Psoas muscle (tissue), 8 donors: ENCODE results near the gene PCDH15. TPM values are rescaled to one million over a fixed set of nuclear protein-coding genes. Genes with fewer than 3 reads are reported as not detected.

ENCODE experiments used
- ATAC-seq, 4 donors: fragments of 200-7000 bp; cut with Tn5 transposase; one replicate each; pipeline ENCODE4 v1.9.1; 2020; ENCODE audit warnings: moderate library complexity in 3 of 4, mild to moderate bottlenecking in 2 of 4
- DNase-seq, 2 donors: peaks; one replicate each; pipeline ENCODE4 v3.0.0-alpha.2; 2020
- H3K27ac ChIP-seq: fragments of 200-600 bp; one replicate; pipeline ENCODE4 v1.8.0; 2022
- H3K27me3 ChIP-seq, 3 donors: fragments of 200-600 bp in 1 of 3; one replicate each; pipeline versions ENCODE4 v1.6.1 to v1.8.0; 2013 to 2022; ENCODE audit warnings: low read length in 2 of 3, mild to moderate bottlenecking in 2 of 3, moderate library complexity in 1 of 3; ENCODE audit not compliant: insufficient read depth in 3 of 3
- H3K36me3 ChIP-seq, 2 donors: fragments of 200-600 bp in 1 of 2; one replicate each; pipeline versions ENCODE4 v1.6.1 to v1.8.0; 2013 to 2022; ENCODE audit warnings: low read depth in 1 of 2, mild to moderate bottlenecking in 1 of 2, moderate library complexity in 1 of 2; ENCODE audit not compliant: insufficient read depth in 1 of 2
- H3K4me1 ChIP-seq: fragments of 200-600 bp; one replicate; pipeline ENCODE4 v1.8.0; 2022
- H3K4me3 ChIP-seq: fragments of 200-600 bp; one replicate; pipeline ENCODE4 v1.8.0; 2022; ENCODE audit warnings: mild to moderate bottlenecking
- H3K9me3 ChIP-seq: fragments of 200-600 bp; one replicate; pipeline ENCODE4 v1.8.0; 2022
- WGBS, 3 donors: extraction: QIAGEN DNeasy Blood & Tissue Kit; methylation state at CpG; one replicate each; pipeline versions ENCODE4 v1.1.6 to v1.1.7; 2013; 5-methylcytosine and 5-hydroxymethylcytosine counted together
- intact Hi-C, 2 donors: fragments of 100-400 bp; cut with DNase I; formaldehyde crosslinking; loops; one replicate each; pipeline versions ENCODE4 v1.11.0 to v1.14.2; 2022
- polyA plus RNA-seq, 3 donors: library from polyadenylated mRNA; stranded (reverse); fragments of 200-250 nt; gene quantifications; one replicate each; pipeline ENCODE4 v1.2.3, GENCODE V29; 2013
- total RNA-seq, 4 donors: library from RNA; stranded (reverse); fragmentation: NEBNext Ultra II Directional in 2 of 4; extraction: Animal tissue kit (Norgen Biotek cat#: 25700) in 2 of 4; gene quantifications; one replicate each; pipeline versions ENCODE4 v1.2.1 to v1.2.4, GENCODE V29; 2021 to 2023
- TF ChIP-seq, protein P1 (sequence below): fragments of 200-600 bp; IDR thresholded peaks from one replicate; pipeline ENCODE4 v1.8.0; 2022; ENCODE audit warnings: antibody characterized with exemption
- donor health status: healthy with polysubstance abuse.
- donor health status: DM: no; HTN: no; CAD: no; lungs with moderate emphysema.
- donor health status: Bipolar disorder and iron deficiency.
- donor health status: healthy.
- donor health status: DM: yes; HTN: yes; CAD: no.
- donor health status: DM: no; HTN: no; CAD: no.
- donor health status: DM: no; HTN: no; CAD: no.
- donor health status: DM: yes; HTN: yes; CAD: no.

The PCDH15 gene
- total and polyA plus RNA-seq, 7 donors = not detected

DNA sequence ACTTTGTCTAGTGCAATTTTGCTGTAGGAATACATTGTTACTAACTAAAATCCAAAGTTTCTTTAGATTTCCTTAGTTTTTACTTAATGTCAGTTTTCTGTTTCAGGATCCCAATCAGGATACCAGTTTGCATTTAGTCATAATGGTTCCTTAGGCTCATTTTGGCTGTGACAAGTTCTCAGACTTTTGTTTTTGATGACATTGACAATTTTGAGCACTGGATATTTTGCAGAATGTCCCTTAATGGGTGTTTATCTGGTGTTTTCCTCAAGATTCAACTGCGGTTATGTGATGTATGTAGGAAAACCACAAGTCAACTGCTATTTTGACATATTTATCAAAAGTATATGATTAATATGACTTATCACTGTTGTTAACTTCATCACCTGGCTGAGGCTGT, 482.6 kb downstream of the PCDH15 start:
- TF ChIP-seq, protein P1, sequence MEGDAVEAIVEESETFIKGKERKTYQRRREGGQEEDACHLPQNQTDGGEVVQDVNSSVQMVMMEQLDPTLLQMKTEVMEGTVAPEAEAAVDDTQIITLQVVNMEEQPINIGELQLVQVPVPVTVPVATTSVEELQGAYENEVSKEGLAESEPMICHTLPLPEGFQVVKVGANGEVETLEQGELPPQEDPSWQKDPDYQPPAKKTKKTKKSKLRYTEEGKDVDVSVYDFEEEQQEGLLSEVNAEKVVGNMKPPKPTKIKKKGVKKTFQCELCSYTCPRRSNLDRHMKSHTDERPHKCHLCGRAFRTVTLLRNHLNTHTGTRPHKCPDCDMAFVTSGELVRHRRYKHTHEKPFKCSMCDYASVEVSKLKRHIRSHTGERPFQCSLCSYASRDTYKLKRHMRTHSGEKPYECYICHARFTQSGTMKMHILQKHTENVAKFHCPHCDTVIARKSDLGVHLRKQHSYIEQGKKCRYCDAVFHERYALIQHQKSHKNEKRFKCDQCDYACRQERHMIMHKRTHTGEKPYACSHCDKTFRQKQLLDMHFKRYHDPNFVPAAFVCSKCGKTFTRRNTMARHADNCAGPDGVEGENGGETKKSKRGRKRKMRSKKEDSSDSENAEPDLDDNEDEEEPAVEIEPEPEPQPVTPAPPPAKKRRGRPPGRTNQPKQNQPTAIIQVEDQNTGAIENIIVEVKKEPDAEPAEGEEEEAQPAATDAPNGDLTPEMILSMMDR = no peak
- Histone ChIP-seq H3K36me3 (no peaks in the 10 kb centered on the region), H3K4me3 (no peak overlapping the region), H3K27ac (no peak overlapping the region), H3K27me3 (no peaks in the 10 kb centered on the region), H3K4me1 (no peaks in the 10 kb centered on the region), H3K9me3 (no peaks in the 10 kb centered on the region)
- DNase-seq (no peak), ATAC-seq (no peak)
- WGBS, 3 donors = 86 to 92% (median 87%) methylated on average over 1 of the region's 1 CpG
- intact Hi-C loops = no loop called here

DNA sequence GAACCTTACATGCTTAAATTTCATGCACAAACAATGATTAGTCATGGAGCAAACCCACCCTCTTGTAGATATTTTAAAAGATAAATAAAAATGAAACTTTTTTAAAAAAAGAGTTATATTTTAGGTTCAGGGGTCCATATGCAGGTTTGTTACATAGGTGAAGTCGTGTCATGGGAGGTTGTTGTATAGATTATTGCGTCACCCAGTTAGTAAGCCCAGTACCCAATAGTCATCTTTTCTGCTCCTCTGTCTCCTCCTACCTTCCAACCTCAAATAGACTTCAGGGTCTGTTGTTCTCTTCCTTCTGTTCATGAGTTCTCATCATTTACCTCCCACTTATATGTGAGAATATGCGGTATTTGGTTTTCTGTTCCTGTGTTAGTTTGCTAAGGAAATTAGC, 486.6 kb downstream of the PCDH15 start:
- WGBS, 3 donors = 94 to 95% (median 94%) methylated on average over 3 of the region's 3 CpGs
- no peak for DNase-seq
- Histone ChIP-seq H3K4me1 (no peaks in the 10 kb centered on the region), H3K27me3 (no peaks in the 10 kb centered on the region), H3K4me3 (no peak overlapping the region), H3K36me3 (no peaks in the 10 kb centered on the region), H3K27ac (no peak overlapping the region), H3K9me3 (no peaks in the 10 kb centered on the region)
- TF ChIP-seq, protein P1 = no peak
- no peak for ATAC-seq
- intact Hi-C loops = no loop called here

DNA sequence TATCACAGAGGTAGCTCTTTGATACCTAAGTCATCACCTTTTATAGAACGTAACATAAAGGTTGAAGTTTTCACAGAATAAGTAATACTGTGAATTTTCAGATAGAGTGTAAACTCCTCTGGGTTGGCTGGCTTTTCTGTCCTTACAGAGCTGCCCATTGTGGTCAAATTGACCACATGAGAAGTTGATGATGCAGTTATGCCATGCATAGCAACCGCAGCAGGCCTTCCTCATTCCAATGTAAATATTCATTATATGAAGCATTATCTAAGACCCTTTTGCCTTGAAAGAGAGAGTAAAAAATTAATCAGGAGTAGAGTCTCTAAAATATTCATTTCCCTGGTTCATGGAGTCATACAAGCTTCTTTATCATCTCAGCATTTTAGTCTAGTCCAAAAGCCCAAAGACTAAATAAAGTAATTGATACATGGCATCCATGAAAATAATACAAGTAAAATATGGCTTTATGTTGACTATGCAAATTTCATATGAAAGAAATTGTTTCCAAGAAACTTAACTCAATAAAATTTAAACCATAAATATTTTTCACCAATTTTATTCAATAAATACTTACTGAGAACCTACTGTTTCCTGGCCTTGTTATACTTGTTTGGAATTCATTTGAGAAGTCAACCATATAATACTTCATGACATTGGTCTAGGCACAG, 516.4 kb downstream of the PCDH15 start:
- H3K27ac ChIP-seq = no peak overlapping the region
- H3K27me3 ChIP-seq = no peaks in the 10 kb centered on the region
- H3K9me3 ChIP-seq = no peaks in the 10 kb centered on the region
- no peaks in the 10 kb centered on the region for H3K36me3 ChIP-seq
- ATAC-seq (no peak), DNase-seq (no peak)
- H3K4me1 ChIP-seq = no peaks in the 10 kb centered on the region
- WGBS, 3 donors = 86 to 88% (median 87%) methylated on average over 2 of the region's 2 CpGs
- intact Hi-C loops = no loop called here
- TF ChIP-seq, protein P1 = no peak
- H3K4me3 ChIP-seq = no peak overlapping the region

DNA sequence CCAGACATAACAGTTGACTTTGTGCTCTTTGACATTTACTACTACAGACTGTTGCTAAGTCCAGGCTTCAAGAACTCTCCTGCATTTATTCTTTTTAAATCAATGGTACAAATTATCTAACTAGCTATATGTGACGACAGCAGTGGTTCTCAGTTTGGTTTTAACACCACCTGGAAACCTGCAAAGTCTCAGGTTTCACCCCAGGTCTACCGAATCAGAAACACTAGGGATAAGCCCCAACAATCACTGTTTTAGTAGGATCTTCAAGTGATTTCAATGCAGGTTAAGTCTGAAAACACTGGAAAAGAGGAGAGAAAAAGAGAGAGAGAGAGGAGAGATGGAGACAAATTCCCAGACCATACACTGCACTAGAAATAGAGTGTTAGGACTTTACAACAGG, 519.0 kb downstream of the PCDH15 start:
- ATAC-seq = no peak
- intact Hi-C loops = no loop called here

More for the DNA sequence above, 519.0 kb downstream of the PCDH15 start:
- no peaks in the 10 kb centered on the region for H3K27me3 ChIP-seq
- TF ChIP-seq, protein P1 = no peak
- H3K4me1 ChIP-seq = no peaks in the 10 kb centered on the region
- H3K9me3 ChIP-seq = no peaks in the 10 kb centered on the region
- 25 to 32% (median 30%) methylated on average over 2 of the region's 2 CpGs for WGBS, 3 donors
- DNase-seq = no peak
- no peak overlapping the region for H3K4me3 ChIP-seq
- no peaks in the 10 kb centered on the region for H3K36me3 ChIP-seq
- no peak overlapping the region for H3K27ac ChIP-seq
